Upper lobe of left lung (tissue), 4 donors: ENCODE measurements around the gene MICAL3.

Source experiments
- POLR2AphosphoS5 ChIP-seq, 2 donors: sonication (generic); formaldehyde crosslinking; IDR thresholded peaks; one replicate each; pipeline ENCODE4 v1.5.1; 2017; ENCODE audit warnings: antibody characterized with exemption in 2 of 2
- TF ChIP-seq, protein P1 (sequence below), 6 experiments: fragments of 450-650 bp in 4 of 6; fragments of 200-600 bp in 2 of 6; sonication (generic) in 2 of 6; IDR thresholded peaks; one replicate each; pipeline ENCODE4 v1.5.1; 2016 to 2019; ENCODE audit warnings: antibody characterized with exemption in 6 of 6

DNA sequence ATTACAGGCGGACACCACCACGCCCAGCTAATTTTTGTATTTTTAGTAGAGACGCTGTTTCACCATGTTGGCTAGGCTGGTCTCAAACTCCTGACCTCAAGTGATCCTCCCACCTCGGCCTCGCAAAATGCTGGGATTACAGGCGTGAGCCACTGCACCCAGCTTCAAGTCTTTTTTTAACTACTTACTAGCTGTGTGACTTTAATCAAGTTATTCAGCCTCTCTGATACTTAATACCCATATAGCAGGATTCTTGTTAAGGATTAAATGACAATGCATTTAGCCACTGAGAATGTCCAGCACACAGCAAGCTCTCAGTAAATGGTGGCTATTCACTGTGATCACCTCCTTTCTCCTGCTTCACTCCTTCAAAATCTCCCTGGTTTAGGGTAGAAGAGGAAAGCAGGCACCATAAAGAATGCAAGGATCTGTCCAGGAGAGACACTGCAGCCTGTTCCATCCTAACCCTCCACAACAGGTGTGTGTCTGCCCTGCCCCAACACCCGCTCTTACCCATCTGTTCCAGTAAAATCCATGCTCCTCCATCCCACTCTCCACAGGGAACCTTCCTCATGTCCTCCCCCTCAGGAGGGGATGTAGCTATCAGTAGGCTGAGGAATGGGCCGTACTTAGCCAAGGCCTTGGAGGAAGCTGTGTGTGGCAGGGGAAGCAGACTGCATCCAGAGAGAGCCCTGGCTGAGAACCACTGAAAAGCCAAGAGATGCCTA is 69.3 kb downstream of the MICAL3 start:
- TF ChIP-seq, protein P1, sequence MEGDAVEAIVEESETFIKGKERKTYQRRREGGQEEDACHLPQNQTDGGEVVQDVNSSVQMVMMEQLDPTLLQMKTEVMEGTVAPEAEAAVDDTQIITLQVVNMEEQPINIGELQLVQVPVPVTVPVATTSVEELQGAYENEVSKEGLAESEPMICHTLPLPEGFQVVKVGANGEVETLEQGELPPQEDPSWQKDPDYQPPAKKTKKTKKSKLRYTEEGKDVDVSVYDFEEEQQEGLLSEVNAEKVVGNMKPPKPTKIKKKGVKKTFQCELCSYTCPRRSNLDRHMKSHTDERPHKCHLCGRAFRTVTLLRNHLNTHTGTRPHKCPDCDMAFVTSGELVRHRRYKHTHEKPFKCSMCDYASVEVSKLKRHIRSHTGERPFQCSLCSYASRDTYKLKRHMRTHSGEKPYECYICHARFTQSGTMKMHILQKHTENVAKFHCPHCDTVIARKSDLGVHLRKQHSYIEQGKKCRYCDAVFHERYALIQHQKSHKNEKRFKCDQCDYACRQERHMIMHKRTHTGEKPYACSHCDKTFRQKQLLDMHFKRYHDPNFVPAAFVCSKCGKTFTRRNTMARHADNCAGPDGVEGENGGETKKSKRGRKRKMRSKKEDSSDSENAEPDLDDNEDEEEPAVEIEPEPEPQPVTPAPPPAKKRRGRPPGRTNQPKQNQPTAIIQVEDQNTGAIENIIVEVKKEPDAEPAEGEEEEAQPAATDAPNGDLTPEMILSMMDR (IDR thresholded peaks at IDR 0.05), result no peak
- TF ChIP-seq POLR2AphosphoS5 (IDR thresholded peaks at IDR 0.05), result no peak
